GDM1 (cell line): ENCODE data around the gene RAB37.
A peak's percentile ranks its signal among the peaks of the same experiment; 100 is the strongest.

Experiments used
- DNase-seq: peaks from one replicate; lab custom pipeline; 2025; lab: John Stamatoyannopoulos, UW

Gene RAB37

GRCh38 chr17:74778960-74779359 lies 41.9 kb downstream of the RAB37 start:
- no peak for DNase-seq

GRCh38 chr17:74779501-74779900 lies 42.4 kb downstream of the RAB37 start:
- no peak for DNase-seq

GRCh38 chr17:74779948-74780400 lies 42.9 kb downstream of the RAB37 start:
- peak; percentile 98 for DNase-seq

GRCh38 chr17:74780443-74781238 lies 43.6 kb downstream of the RAB37 start:
- peak; percentile 51 for DNase-seq

GRCh38 chr17:74782571-74782970 lies 45.5 kb downstream of the RAB37 start:
- DNase-seq, result no peak

GRCh38 chr17:74784125-74784810 lies 47.2 kb downstream of the RAB37 start:
- no peak for DNase-seq

GRCh38 chr17:74785096-74785980 lies 48.3 kb downstream of the RAB37 start:
- DNase-seq, result no peak

GRCh38 chr17:74785981-74786360 lies 48.9 kb downstream of the RAB37 start:
- DNase-seq, result no peak

GRCh38 chr17:74786431-74787055 lies 49.5 kb downstream of the RAB37 start:
- DNase-seq, result peak; percentile 68

- no peak for DNase-seq
These were observed 53.4 kb downstream of the RAB37 start for GRCh38 chr17:74790161-74791058.

GRCh38 chr17:74792586-74793105 lies 55.6 kb downstream of the RAB37 start:
- DNase-seq, result no peak

- no peak for DNase-seq
These were observed 58.4 kb downstream of the RAB37 start for GRCh38 chr17:74795327-74796020.

- DNase-seq, result no peak
These were observed 59.2 kb downstream of the RAB37 start for GRCh38 chr17:74796211-74796610.

- no peak for DNase-seq
These were observed 59.8 kb downstream of the RAB37 start for GRCh38 chr17:74796866-74797265.
